Psoas muscle (tissue), 8 donors: ENCODE data around the gene DACH1. TPM values are rescaled to one million over a fixed set of nuclear protein-coding genes. Genes with fewer than 3 reads are reported as not detected.

Experiments
- ATAC-seq, 4 donors: fragments of 200-7000 bp; cut with Tn5 transposase; one replicate each; pipeline ENCODE4 v1.9.1; 2020; ENCODE audit warnings: moderate library complexity in 3 of 4, mild to moderate bottlenecking in 2 of 4
- DNase-seq, 2 donors: peaks; one replicate each; pipeline ENCODE4 v3.0.0-alpha.2; 2020
- H3K27ac ChIP-seq: fragments of 200-600 bp; one replicate; pipeline ENCODE4 v1.8.0; 2022
- H3K27me3 ChIP-seq, 3 donors: fragments of 200-600 bp in 1 of 3; one replicate each; pipeline versions ENCODE4 v1.6.1 to v1.8.0; 2013 to 2022; ENCODE audit warnings: low read length in 2 of 3, mild to moderate bottlenecking in 2 of 3, moderate library complexity in 1 of 3; ENCODE audit not compliant: insufficient read depth in 3 of 3
- H3K36me3 ChIP-seq, 2 donors: fragments of 200-600 bp in 1 of 2; one replicate each; pipeline versions ENCODE4 v1.6.1 to v1.8.0; 2013 to 2022; ENCODE audit warnings: low read depth in 1 of 2, mild to moderate bottlenecking in 1 of 2, moderate library complexity in 1 of 2; ENCODE audit not compliant: insufficient read depth in 1 of 2
- H3K4me1 ChIP-seq: fragments of 200-600 bp; one replicate; pipeline ENCODE4 v1.8.0; 2022
- H3K4me3 ChIP-seq: fragments of 200-600 bp; one replicate; pipeline ENCODE4 v1.8.0; 2022; ENCODE audit warnings: mild to moderate bottlenecking
- H3K9me3 ChIP-seq: fragments of 200-600 bp; one replicate; pipeline ENCODE4 v1.8.0; 2022
- WGBS, 3 donors: extraction: QIAGEN DNeasy Blood & Tissue Kit; methylation state at CpG; one replicate each; pipeline versions ENCODE4 v1.1.6 to v1.1.7; 2013; 5-methylcytosine and 5-hydroxymethylcytosine counted together
- intact Hi-C, 2 donors: fragments of 100-400 bp; cut with DNase I; formaldehyde crosslinking; loops; one replicate each; pipeline versions ENCODE4 v1.11.0 to v1.14.2; 2022
- polyA plus RNA-seq, 3 donors: library from polyadenylated mRNA; stranded (reverse); fragments of 200-250 nt; gene quantifications; one replicate each; pipeline ENCODE4 v1.2.3, GENCODE V29; 2013
- total RNA-seq, 4 donors: library from RNA; stranded (reverse); fragmentation: NEBNext Ultra II Directional in 2 of 4; extraction: Animal tissue kit (Norgen Biotek cat#: 25700) in 2 of 4; gene quantifications; one replicate each; pipeline versions ENCODE4 v1.2.1 to v1.2.4, GENCODE V29; 2021 to 2023
- TF ChIP-seq, protein P1 (sequence below): fragments of 200-600 bp; IDR thresholded peaks from one replicate; pipeline ENCODE4 v1.8.0; 2022; ENCODE audit warnings: antibody characterized with exemption
- donor health status: healthy with polysubstance abuse.
- donor health status: DM: no; HTN: no; CAD: no; lungs with moderate emphysema.
- donor health status: Bipolar disorder and iron deficiency.
- donor health status: healthy.
- donor health status: DM: yes; HTN: yes; CAD: no.
- donor health status: DM: no; HTN: no; CAD: no.
- donor health status: DM: no; HTN: no; CAD: no.
- donor health status: DM: yes; HTN: yes; CAD: no.

The DACH1 gene
- total and polyA plus RNA-seq, 7 donors: 0.51 to 3.6 (median 1.1) TPM

DNA sequence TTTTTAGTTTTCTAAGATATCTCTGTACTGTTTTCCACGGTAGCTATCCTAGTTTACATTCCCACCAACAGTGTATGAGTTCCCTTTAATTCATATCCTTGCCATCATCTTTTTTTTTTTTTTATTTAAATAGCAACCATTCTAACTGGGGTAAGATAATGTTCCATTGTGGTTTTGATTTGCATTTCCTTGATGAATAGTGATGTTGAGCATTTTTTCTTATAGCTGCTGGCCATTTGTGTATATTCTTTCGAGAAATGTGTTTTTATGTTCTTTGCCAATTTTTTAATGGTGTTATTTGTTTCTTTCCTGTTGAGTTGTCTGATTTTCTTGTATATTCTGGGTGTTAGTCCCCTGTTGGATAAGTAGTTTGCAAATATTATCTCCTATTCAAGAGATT lies 454.8 kb downstream of the DACH1 start:
- H3K9me3 ChIP-seq: no peaks in the 10 kb centered on the region
- H3K4me3 ChIP-seq: no peak overlapping the region
- no peaks in the 10 kb centered on the region for H3K36me3 ChIP-seq
- intact Hi-C loops: no loop called here
- WGBS, 3 donors: 70 to 78% (median 72%) methylated on average over 2 of the region's 2 CpGs
- H3K4me1 ChIP-seq: no peaks in the 10 kb centered on the region
- H3K27me3 ChIP-seq: no peaks in the 10 kb centered on the region
- no peak overlapping the region for H3K27ac ChIP-seq
- DNase-seq (no peak), ATAC-seq (no peak)
- TF ChIP-seq, protein P1, sequence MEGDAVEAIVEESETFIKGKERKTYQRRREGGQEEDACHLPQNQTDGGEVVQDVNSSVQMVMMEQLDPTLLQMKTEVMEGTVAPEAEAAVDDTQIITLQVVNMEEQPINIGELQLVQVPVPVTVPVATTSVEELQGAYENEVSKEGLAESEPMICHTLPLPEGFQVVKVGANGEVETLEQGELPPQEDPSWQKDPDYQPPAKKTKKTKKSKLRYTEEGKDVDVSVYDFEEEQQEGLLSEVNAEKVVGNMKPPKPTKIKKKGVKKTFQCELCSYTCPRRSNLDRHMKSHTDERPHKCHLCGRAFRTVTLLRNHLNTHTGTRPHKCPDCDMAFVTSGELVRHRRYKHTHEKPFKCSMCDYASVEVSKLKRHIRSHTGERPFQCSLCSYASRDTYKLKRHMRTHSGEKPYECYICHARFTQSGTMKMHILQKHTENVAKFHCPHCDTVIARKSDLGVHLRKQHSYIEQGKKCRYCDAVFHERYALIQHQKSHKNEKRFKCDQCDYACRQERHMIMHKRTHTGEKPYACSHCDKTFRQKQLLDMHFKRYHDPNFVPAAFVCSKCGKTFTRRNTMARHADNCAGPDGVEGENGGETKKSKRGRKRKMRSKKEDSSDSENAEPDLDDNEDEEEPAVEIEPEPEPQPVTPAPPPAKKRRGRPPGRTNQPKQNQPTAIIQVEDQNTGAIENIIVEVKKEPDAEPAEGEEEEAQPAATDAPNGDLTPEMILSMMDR: no peak

DNA sequence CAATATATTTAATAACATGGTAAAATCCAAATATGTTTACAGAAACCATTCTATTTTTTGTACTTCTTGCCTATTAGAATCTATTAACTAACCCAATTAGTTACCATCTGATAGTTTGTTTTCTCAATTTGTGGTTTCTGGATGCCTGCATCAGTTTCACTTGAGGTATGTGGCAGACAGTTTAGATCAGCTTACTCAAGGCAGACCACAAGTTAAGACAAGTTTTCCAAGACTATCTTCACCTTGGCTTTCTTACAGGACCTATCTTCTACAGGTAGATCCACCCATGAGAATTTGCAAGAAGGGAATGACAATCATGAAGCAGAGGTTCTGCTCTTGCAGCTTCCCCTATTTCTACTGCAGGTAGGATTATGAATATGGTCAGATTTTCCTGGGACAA lies 458.6 kb downstream of the DACH1 start:
- H3K27me3 ChIP-seq: no peaks in the 10 kb centered on the region
- no peak for ATAC-seq
- TF ChIP-seq, protein P1: no peak
- H3K27ac ChIP-seq: no peak overlapping the region
- H3K4me1 ChIP-seq: no peaks in the 10 kb centered on the region
- H3K4me3 ChIP-seq: no peak overlapping the region
- DNase-seq: no peak
- intact Hi-C loops: no loop called here
- no peaks in the 10 kb centered on the region for H3K36me3 ChIP-seq
- no peaks in the 10 kb centered on the region for H3K9me3 ChIP-seq

DNA sequence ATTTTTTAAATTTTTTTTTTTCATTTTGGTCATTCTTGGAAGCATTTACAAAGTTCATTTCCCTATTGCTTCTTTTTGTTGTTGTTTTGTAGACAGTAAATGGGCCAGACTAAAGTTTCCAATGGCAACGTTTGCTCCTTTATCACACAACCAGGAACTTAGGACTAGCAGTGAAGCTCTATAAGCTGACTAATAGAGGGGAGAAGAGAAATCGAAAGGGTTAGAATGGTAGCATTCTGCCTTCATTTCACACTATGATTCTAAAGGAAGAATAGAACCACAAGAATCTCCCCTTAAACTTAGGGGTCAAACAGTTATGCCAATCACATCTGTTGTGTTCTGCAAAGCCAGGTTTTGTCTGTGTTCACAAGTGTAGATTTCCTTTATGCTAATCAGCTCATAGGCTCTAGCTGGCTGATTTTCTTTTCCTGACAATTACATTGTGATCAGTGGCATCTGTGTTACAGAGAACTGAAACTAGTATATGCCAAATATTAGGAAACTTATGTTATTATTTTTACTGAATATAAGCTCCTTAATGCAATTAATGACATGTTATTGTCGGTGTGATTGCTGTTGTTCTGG lies 467.3 kb downstream of the DACH1 start:
- whole genome bisulfite sequencing, 3 donors: 33 to 48% (median 38%) methylated on average over 3 of the region's 3 CpGs
- intact Hi-C loops: no loop called here
- H3K4me3 ChIP-seq: no peak overlapping the region
- H3K27me3 ChIP-seq: no peaks in the 10 kb centered on the region
- no peaks in the 10 kb centered on the region for H3K36me3 ChIP-seq
- H3K27ac ChIP-seq: no peak overlapping the region
- TF ChIP-seq, protein P1: no peak
- no peaks in the 10 kb centered on the region for H3K9me3 ChIP-seq
- H3K4me1 ChIP-seq: no peaks in the 10 kb centered on the region
- ATAC-seq (no peak), DNase-seq (no peak)

DNA sequence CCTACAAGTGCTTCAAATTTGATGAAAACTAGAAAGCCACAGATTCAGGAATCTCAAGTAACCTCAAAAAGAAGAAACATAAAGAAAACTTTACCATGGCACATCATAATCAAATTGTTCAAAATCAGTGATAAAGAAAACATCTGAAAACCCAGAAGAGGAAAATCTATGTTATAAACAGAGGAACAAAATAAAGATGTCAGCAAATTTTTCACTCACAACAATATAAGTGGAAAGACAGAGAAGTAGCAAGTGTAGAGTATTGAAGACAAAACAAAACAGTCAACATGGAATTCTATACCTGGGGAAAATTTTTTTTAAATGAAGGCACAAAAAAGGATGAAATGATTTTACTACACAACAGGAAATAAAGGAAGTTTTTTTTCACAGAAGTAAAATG lies 470.9 kb downstream of the DACH1 start:
- Histone ChIP-seq H3K27ac (no peak overlapping the region), H3K9me3 (no peaks in the 10 kb centered on the region), H3K27me3 (no peaks in the 10 kb centered on the region), H3K4me3 (no peak overlapping the region), H3K36me3 (no peaks in the 10 kb centered on the region), H3K4me1 (no peaks in the 10 kb centered on the region)
- DNase-seq (no peak), ATAC-seq (no peak)
- intact Hi-C loops: no loop called here
- TF ChIP-seq, protein P1: no peak

DNA sequence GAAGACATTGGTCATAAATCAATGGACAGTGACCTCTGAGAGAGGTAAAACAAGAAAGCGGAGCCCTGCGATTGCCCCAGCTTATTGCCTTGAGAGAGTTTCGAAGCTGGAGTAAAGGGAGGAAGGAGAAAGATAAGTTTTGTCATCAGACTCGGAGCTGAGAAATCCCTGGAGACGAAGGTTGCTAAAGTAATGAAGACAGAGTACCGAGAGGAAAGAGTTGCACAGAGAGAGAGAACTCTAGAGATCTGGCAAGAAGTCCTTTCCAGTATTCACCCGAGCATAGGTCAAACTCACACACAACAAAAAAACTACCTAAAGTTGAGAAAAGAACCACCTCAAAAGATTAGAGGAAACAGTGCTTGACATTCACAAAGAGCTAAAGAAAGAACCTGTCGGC lies 472.0 kb downstream of the DACH1 start:
- DNase-seq: peak in 1 of 2 donors; percentile 37
- no peak overlapping the region for H3K27ac ChIP-seq
- intact Hi-C loops: no loop called here

More for the DNA sequence above, 472.0 kb downstream of the DACH1 start:
- ATAC-seq: no peak
- 41 to 53% (median 47%) methylated on average over 8 of the region's 8 CpGs for WGBS, 3 donors
- Histone ChIP-seq H3K9me3 (no peaks in the 10 kb centered on the region), H3K4me3 (no peak overlapping the region), H3K4me1 (no peaks in the 10 kb centered on the region), H3K36me3 (no peaks in the 10 kb centered on the region), H3K27me3 (no peaks in the 10 kb centered on the region)
- TF ChIP-seq, protein P1: no peak
